Hepatocyte (in vitro differentiated cells): ENCODE data around the gene ARAF. TPM values are rescaled to one million over a fixed set of nuclear protein-coding genes. Genes with fewer than 3 reads are reported as not detected.

Experiments
- DNase-seq: peaks from one replicate; pipeline ENCODE4 v3.0.0-alpha.2; 2016; ENCODE audit warnings: low spot score
- H2AFZ ChIP-seq: fragments of 200-600 bp; sonication (generic); 2 replicates; pipeline ENCODE4 v1.6.0; 2016; ENCODE audit warnings: antibody characterized with exemption, mild to moderate bottlenecking
- H3K27ac ChIP-seq: fragments of 200-600 bp; sonication (generic); 2 replicates; pipeline ENCODE4 v1.5.1; 2016; ENCODE audit warnings: mild to moderate bottlenecking
- H3K27me3 ChIP-seq: fragments of 200-600 bp; sonication (generic); 2 replicates; pipeline ENCODE4 v1.6.1; 2016
- H3K36me3 ChIP-seq: fragments of 200-600 bp; sonication (generic); replicated peaks from 2 replicates; pipeline ENCODE4 v1.5.1; 2016; ENCODE audit warnings: low read depth; ENCODE audit not compliant: insufficient read depth
- H3K4me1 ChIP-seq: fragments of 200-600 bp; sonication (generic); 2 replicates; pipeline ENCODE4 v1.5.1; 2016; ENCODE audit warnings: mild to moderate bottlenecking, moderate library complexity; ENCODE audit not compliant: insufficient read depth
- H3K4me2 ChIP-seq: fragments of 200-600 bp; sonication (generic); 2 replicates; pipeline ENCODE4 v1.6.0; 2016
- H3K4me3 ChIP-seq: fragments of 200-600 bp; sonication (generic); 2 replicates; pipeline ENCODE4 v1.5.1; 2016; ENCODE audit warnings: mild to moderate bottlenecking
- H3K79me2 ChIP-seq: fragments of 200-600 bp; sonication (generic); 2 replicates; pipeline ENCODE4 v1.6.0; 2017; ENCODE audit warnings: mild to moderate bottlenecking
- H3K9me2 ChIP-seq: fragments of 200-600 bp; sonication (generic); replicated peaks from 2 replicates; pipeline ENCODE4 v1.6.0; 2017; ENCODE audit warnings: mild to moderate bottlenecking; ENCODE audit not compliant: insufficient read depth
- H3K9me3 ChIP-seq: fragments of 200-600 bp; sonication (generic); 2 replicates; pipeline ENCODE4 v1.5.1; 2016; ENCODE audit warnings: low read depth, mild to moderate bottlenecking
- H4K20me1 ChIP-seq: fragments of 200-600 bp; sonication (generic); 2 replicates; pipeline ENCODE4 v1.6.0; 2016; ENCODE audit warnings: mild to moderate bottlenecking; ENCODE audit not compliant: insufficient read depth, poor library complexity, severe bottlenecking
- CTCF ChIP-seq: fragments of 200-600 bp; sonication (generic); IDR thresholded peaks from 2 replicates; pipeline ENCODE4 v1.5.1; 2016; ENCODE audit warnings: antibody characterized with exemption, mild to moderate bottlenecking; ENCODE audit not compliant: poor library complexity
- EZH2 ChIP-seq: fragments of 200-600 bp; sonication (generic); IDR thresholded peaks from 2 replicates; pipeline ENCODE4 v1.6.1; 2016; ENCODE audit warnings: antibody characterized with exemption, mild to moderate bottlenecking, borderline replicate concordance
- EZH2phosphoT487 ChIP-seq: fragments of 200-600 bp; sonication (generic); IDR thresholded peaks from one replicate; pipeline ENCODE4 v1.6.1; 2018; ENCODE audit warnings: antibody characterized with exemption, mild to moderate bottlenecking, low read depth, moderate library complexity; ENCODE audit not compliant: unreplicated experiment, severe bottlenecking
- WGBS: methylation state at CpG from one replicate; pipeline ENCODE4 v1.1.6; 2016; ENCODE audit warnings: low lambda C conversion rate; ENCODE audit errors: missing lambda C conversion rate; 5-methylcytosine and 5-hydroxymethylcytosine counted together
- polyA plus RNA-seq: library from polyadenylated mRNA; unstranded; fragments of >200 nt; fragmentation: Nextera tagmentation; extraction: Ambion mirVana; gene quantifications from 2 replicates; pipeline ENCODE4 v1.2.1, GENCODE V29; 2016
- total RNA-seq: library from RNA; depleted of rRNA; stranded (reverse); fragments of >200 nt; gene quantifications from 2 replicates; pipeline ENCODE4 v1.2.3, GENCODE V29; 2014

Gene ARAF
- total and polyA plus RNA-seq, 2 experiments from 2014 or later = 29.8 to 89.6 TPM

GRCh38 chrX:47574076-47574546 is 13.1 kb downstream of the ARAF start:
- H3K9me2 ChIP-seq = no peaks in the 10 kb centered on the region
- H3K4me3 ChIP-seq = peak overlapping the region; percentile 13
- H3K4me2 ChIP-seq = peak overlapping the region; percentile 81
- TF ChIP-seq EZH2 (no peak), EZH2phosphoT487 (no peak), CTCF (no peak)
- no peaks in the 10 kb centered on the region for H3K9me3 ChIP-seq
- H4K20me1 ChIP-seq = no peaks in the 10 kb centered on the region
- H3K36me3 ChIP-seq = no peaks in the 10 kb centered on the region
- peak; percentile 35 for DNase-seq
- peaks cover 4% of the 10 kb centered on the region for H3K4me1 ChIP-seq
- H3K79me2 ChIP-seq = no peaks in the 10 kb centered on the region
- peak overlapping the region; percentile 89 for H3K27ac ChIP-seq
- 58% methylated on average over 18 of the region's 41 CpGs for WGBS
- no peaks in the 10 kb centered on the region for H3K27me3 ChIP-seq
- H2AFZ ChIP-seq = no peak overlapping the region

GRCh38 chrX:47574547-47575301 is 13.7 kb downstream of the ARAF start:
- Histone ChIP-seq H3K36me3 (no peaks in the 10 kb centered on the region), H3K9me3 (no peaks in the 10 kb centered on the region), H3K27me3 (no peaks in the 10 kb centered on the region), H4K20me1 (no peaks in the 10 kb centered on the region), H3K9me2 (no peaks in the 10 kb centered on the region), H3K4me1 (peaks cover 4% of the 10 kb centered on the region), H3K4me2 (peak overlapping the region; percentile 81), H3K27ac (peak overlapping the region; percentile 89), H2AFZ (no peak overlapping the region), H3K79me2 (no peaks in the 10 kb centered on the region), H3K4me3 (peak overlapping the region; percentile 13)
- TF ChIP-seq CTCF (no peak), EZH2phosphoT487 (no peak), EZH2 (no peak)
- 57% methylated on average over 17 of the region's 27 CpGs for WGBS
- DNase-seq = no peak

- Histone ChIP-seq H4K20me1 (no peaks in the 10 kb centered on the region), H3K4me1 (peaks cover 4% of the 10 kb centered on the region), H3K9me2 (no peaks in the 10 kb centered on the region), H3K27me3 (no peaks in the 10 kb centered on the region), H3K27ac (no peak overlapping the region), H2AFZ (no peak overlapping the region), H3K4me2 (no peak overlapping the region), H3K36me3 (no peaks in the 10 kb centered on the region), H3K9me3 (no peaks in the 10 kb centered on the region), H3K79me2 (no peaks in the 10 kb centered on the region), H3K4me3 (no peak overlapping the region)
- DNase-seq = no peak
- TF ChIP-seq CTCF (no peak), EZH2phosphoT487 (no peak), EZH2 (no peak)
- 90% methylated on average over 20 of the region's 20 CpGs for WGBS
Observed at GRCh38 chrX:47576021-47576898, 15.3 kb downstream of the ARAF start.
